ENCODE measurements around the gene VKORC1L1.
"Not testable (repeated sequence)": the region's sequence is repeated elsewhere in the genome, so short reads cannot be mapped to it uniquely, and the experiment has no call there.

VKORC1L1 gene

GRCh38 chr7:65885533-65885932, 12.7 kb downstream of the VKORC1L1 start:
- DNase-seq, result not testable (repeated sequence)

GRCh38 chr7:65888434-65889156, 15.7 kb downstream of the VKORC1L1 start:
- not testable (repeated sequence) for DNase-seq

DNA sequence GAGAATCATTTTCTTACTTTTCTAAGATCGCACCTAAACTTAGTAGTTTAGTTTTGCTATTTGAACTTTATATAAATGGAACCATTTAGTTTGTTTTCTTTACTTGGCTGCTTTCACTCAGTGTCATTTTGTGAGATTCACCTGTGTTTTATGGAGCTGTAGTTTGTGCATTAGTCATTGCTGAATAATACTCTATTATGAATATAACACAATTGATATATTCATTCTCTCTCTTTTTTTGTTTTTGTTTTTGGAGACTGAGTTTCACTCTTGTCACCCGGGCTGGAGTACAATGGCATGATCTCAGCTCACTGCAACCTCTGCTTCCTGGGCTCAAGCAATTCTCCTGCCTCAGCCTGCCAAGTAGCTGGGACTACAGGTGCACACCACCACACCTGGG, 16.8 kb downstream of the VKORC1L1 start:
- not testable (repeated sequence) for DNase-seq

DNA sequence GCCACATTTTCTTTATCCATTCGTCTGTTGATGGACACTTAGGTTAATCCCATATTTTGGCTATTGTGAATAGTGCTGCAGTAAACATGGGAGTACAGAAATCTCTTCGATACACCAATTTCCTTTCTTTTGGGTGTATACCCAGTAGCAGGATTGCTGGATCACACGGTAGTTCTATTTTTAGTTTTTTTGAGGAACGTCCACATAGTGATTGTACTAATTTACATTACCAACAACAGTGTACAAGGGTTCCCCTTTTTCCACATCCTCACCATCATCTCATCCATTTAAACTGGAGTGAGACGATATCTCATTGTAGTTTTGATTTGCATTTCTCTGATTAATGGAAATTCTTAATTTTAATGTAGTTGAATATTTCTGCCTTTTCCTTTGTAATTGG, 19.3 kb downstream of the VKORC1L1 start:
- DNase-seq, result no peak

DNA sequence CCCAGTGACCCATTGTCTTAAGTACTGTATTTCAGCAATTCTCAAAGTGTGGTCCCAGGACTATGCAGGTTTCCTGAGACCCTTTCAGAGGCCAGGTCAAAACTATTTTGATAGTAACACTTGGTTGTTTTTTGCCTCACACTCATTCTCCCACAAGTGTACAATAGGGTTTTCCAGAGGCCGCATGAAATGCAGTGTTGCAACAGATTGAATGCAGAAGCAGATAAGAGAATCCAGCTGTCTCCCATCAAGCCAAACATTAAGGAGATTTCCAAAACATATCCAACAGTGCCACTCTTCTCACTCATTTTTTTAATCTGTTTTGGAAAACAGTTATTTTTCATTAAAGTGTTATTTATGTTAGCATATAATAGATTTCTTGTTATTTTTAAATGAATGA, 20.0 kb downstream of the VKORC1L1 start:
- no peak for DNase-seq

GRCh38 chr7:65896279-65896870, 23.5 kb downstream of the VKORC1L1 start:
- DNase-seq, result no peak

- not testable (repeated sequence) for DNase-seq
Measured at GRCh38 chr7:65897289-65897688, 24.4 kb downstream of the VKORC1L1 start.

- not testable (repeated sequence) for DNase-seq
Measured at GRCh38 chr7:65898677-65899447, 26.0 kb downstream of the VKORC1L1 start.

GRCh38 chr7:65902306-65902705, 29.4 kb downstream of the VKORC1L1 start:
- DNase-seq, result no peak

GRCh38 chr7:65907501-65908198, 34.8 kb downstream of the VKORC1L1 start:
- DNase-seq, result no peak

- DNase-seq, result no peak
Measured at GRCh38 chr7:65910237-65910636, 37.4 kb downstream of the VKORC1L1 start.

DNA sequence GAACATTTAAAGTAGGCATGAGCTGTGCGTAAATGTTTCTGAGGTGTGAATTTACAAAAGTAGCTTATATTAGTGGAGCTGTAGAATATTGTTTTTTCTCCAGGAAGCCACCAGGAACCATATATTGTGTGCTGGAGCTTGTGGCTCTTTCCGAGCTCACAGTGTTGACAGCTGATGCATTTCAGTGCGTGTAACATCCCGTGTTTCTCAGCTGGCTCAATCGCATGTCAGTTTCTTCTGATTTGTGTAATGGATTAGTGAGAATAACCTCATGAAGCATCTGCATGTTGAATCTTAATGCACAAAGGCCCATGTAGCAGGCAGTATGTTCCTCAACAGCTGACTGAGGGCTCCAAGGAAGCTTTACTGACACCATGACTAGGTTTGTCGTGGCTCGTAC, 39.4 kb downstream of the VKORC1L1 start:
- DNase-seq, result no peak

GRCh38 chr7:65915921-65916657, 43.2 kb downstream of the VKORC1L1 start:
- no peak for DNase-seq

GRCh38 chr7:65923316-65923715, 50.4 kb downstream of the VKORC1L1 start:
- no peak for DNase-seq

GRCh38 chr7:65924193-65924592, 51.3 kb downstream of the VKORC1L1 start:
- no peak for DNase-seq

DNA sequence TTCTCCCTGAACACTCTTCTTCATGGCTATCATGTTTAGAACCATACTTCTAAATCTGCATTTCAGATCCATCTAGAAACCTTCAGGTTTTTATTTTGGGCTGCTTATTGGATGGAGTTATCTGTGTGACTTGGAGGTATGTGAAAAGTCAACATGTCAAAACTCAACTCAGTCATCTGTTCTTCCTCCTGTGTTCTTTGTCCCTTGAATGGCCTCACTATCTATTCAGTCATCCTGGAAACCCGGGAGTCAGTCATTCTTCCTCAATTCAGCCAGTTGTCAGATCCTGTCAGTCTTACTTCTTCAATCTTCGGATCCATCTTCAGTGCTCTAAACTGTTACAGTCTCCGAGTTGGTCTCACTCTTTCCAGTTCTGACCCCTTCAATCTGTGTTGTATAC, 52.2 kb downstream of the VKORC1L1 start:
- no peak for DNase-seq

DNA sequence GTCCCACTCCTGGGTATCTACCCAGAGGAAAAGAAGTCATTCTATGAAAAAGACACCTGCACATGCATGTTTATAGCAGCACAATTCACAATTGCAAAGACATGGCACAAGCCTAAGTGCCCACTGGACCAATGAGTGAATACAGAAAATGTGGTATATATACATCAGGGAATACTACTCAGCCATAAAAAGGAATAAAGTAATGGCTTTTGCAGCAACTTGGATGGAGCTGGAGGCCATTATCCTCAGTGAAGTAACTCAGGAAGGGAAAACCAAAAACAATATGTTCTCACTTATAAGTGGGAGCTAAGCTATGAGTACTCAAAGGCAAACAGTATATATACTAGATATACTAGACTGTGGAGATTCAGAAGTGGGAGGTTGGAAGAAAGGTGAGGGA, 53.7 kb downstream of the VKORC1L1 start:
- no peak for DNase-seq

GRCh38 chr7:65927489-65928448, 54.9 kb downstream of the VKORC1L1 start:
- no peak for DNase-seq

GRCh38 chr7:65931685-65932084, 58.8 kb downstream of the VKORC1L1 start:
- no peak for DNase-seq

DNA sequence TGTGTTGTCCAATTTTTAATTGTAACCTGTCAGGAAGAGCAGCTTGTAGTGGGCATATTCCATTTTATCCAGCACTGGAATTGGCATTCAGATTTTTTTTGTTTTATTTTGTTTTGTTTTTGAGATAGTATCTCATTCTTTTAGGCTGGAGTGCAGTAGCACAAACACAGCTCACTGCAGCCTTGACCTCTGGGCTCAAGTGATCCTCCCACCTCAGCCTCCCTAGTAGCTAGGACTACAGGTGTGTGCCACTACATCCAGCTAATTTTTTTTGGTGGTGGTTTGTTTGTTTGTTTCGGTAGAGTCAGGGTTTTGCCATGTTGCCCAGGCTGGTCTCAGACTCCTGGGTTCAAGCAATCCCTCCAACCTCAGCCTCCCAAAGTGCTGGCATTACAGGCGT, 64.4 kb downstream of the VKORC1L1 start:
- DNase-seq, result no peak

DNA sequence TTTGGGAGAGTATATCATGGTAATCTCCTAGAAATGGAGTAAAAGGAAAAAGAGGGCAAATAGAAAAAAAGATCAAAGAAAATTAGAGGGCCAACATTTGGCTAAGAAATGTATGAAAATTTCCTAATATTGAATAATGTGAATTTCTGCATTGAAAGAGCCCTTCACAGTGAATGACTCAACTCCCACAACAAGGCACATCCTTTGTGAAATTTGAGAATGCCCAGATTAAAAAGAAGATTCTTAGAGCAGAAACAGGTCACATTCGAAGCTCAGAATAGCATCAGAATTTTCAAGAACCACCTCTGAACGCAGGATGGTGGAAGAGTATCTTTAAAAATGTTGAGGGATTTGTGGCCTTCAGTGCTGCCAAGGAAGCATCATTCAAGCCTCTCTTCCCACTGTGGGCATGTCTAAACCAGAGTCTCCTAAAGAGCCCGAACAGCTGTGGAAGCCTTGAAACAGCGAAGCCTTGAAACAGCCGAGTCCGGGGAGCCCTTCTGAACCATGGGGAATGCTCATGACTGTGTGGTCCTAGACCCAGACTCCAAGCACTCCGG, 65.5 kb downstream of the VKORC1L1 start:
- no peak for DNase-seq

Measured in T1000 (cell line).